ENCODE data around the gene PLEKHM3. TPM values are rescaled to one million over a fixed set of nuclear protein-coding genes. Genes with fewer than 3 reads are reported as not detected.

Gene PLEKHM3
- total RNA-seq, 3 donors from 2014 or later (not counting 1 experiment from before 2014, with no cell fraction given) = 21.7 to 27.7 (median 26.3) TPM

- intact Hi-C loops (cut with micrococcal nuclease) = no loop called here
- Histone ChIP-seq H3K4me3 (ENCODE audit: low read length) (no peak overlapping the region), H3K36me3 (ENCODE audit: control insufficient read depth, insufficient read depth, low read length) (no peaks in the 10 kb centered on the region), H3K27me3 (ENCODE audit: control insufficient read depth, insufficient read depth, low read length) (no peaks in the 10 kb centered on the region), H3K4me1 (ENCODE audit: control insufficient read depth, insufficient read depth, low read length) (no peaks in the 10 kb centered on the region), H3K9me3 (ENCODE audit: control insufficient read depth, insufficient read depth, low read length) (no peaks in the 10 kb centered on the region), H3K27ac (ENCODE audit: low read length) (no peak overlapping the region)
- Mint-ChIP-seq H3K27me3 (ENCODE audit: low read depth in 2 of 2) (no peaks in the 10 kb centered on the region), H3K27ac (no peak overlapping the region), H3K36me3 (no peaks in the 10 kb centered on the region), H3K9me3 (no peaks in the 10 kb centered on the region), H3K4me1 (peaks cover 5 to 9% of the 10 kb centered on the region in 2 donors), H3K4me3 (no peak overlapping the region)
- no peak for TF ChIP-seq CTCF (IDR thresholded peaks at IDR 0.05)
- ATAC-seq (no peak), DNase-seq (no peak)
- WGBS (ENCODE audit: insufficient coverage) = 92% methylated on average over 4 of the region's 4 CpGs
Measured at GRCh38 chr2:207876842-207877535, 148.3 kb downstream of the PLEKHM3 start.

DNA sequence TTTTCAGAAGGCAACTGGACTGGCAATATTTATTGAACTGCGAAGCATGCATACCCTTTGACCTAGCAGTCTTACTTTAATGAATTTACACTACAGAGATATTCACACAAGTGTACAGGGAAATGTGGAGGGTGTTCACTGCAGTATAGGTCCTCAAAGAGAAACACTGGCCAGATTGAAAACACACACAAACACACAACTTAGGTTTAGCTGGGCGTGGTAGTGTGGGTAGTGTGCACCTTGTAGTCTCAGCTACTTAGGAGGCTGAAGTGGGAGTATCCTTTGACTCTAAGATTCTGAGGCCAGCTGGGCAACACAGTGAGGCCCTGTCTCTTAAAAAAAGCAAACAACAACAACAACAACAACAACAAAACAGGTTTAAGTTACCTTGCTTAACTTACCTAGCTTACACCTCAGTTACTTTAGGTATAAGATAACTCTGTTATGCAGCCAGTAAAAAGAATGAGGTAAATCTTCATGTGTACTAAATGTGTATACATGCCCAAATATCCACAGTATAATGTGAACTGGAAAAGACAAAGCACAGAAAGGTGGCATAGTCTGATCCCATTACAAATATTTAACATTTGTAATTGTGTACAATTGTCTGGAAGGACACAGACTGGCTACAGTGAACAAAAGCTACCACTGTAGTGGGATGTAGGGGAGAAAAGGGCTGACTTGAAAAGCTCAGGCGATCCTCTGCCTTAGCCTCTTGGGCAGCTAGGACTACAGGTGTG lies 149.7 kb downstream of the PLEKHM3 start:
- no peaks in the 10 kb centered on the region for H3K4me1 ChIP-seq (ENCODE audit: control insufficient read depth, insufficient read depth, low read length)
- no peak overlapping the region for H3K27ac ChIP-seq (ENCODE audit: low read length)
- ATAC-seq (no peak), DNase-seq (no peak)
- no peaks in the 10 kb centered on the region for H3K36me3 ChIP-seq (ENCODE audit: control insufficient read depth, insufficient read depth, low read length)
- Mint-ChIP-seq H3K27me3 (ENCODE audit: low read depth in 2 of 2) (no peaks in the 10 kb centered on the region), H3K27ac (no peak overlapping the region), H3K36me3 (no peaks in the 10 kb centered on the region), H3K9me3 (no peaks in the 10 kb centered on the region), H3K4me1 (peaks cover 5 to 9% of the 10 kb centered on the region in 2 donors), H3K4me3 (no peak overlapping the region)
- no peak for TF ChIP-seq CTCF (IDR thresholded peaks at IDR 0.05)
- intact Hi-C loops (cut with micrococcal nuclease) = no loop called here
- no peaks in the 10 kb centered on the region for H3K27me3 ChIP-seq (ENCODE audit: control insufficient read depth, insufficient read depth, low read length)
- H3K9me3 ChIP-seq (ENCODE audit: control insufficient read depth, insufficient read depth, low read length) = no peaks in the 10 kb centered on the region
- H3K4me3 ChIP-seq (ENCODE audit: low read length) = no peak overlapping the region
- WGBS (ENCODE audit: insufficient coverage) = no CpG with 5 or more reads among the region's 3 CpGs

DNA sequence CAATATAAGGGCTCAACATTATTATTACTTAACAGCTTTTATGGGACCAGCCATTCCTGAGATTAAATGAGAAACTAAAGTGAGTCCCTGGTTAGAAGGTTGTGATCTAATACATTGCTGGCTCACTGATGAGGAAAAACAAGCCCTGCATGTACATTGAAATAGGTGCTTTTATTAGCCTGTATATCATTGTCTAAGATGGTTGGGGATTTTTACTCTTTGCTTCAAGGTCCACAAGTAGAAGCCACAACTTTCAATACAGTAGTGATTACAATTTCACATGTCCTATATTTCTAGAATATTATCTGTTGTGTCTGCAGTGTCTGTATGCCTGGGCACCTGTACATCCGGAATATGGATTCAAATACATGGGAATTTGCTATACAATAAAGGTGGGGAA lies 151.5 kb downstream of the PLEKHM3 start:
- TF ChIP-seq CTCF (IDR thresholded peaks at IDR 0.05) = no peak
- ATAC-seq = no peak
- no peaks in the 10 kb centered on the region for H3K27me3 Mint-ChIP-seq (ENCODE audit: low read depth in 2 of 2)
- 100% methylated on average over 1 of the region's 1 CpG for WGBS (ENCODE audit: insufficient coverage)
- H3K36me3 Mint-ChIP-seq = no peaks in the 10 kb centered on the region
- peaks cover 0 to 1% of the 10 kb centered on the region in 2 donors for H3K4me1 Mint-ChIP-seq
- no peaks in the 10 kb centered on the region for H3K9me3 Mint-ChIP-seq
- no peaks in the 10 kb centered on the region for H3K4me1 ChIP-seq (ENCODE audit: control insufficient read depth, insufficient read depth, low read length)
- H3K4me3 Mint-ChIP-seq = no peak overlapping the region
- no peak for DNase-seq
- no peak overlapping the region for H3K4me3 ChIP-seq (ENCODE audit: low read length)
- H3K36me3 ChIP-seq (ENCODE audit: control insufficient read depth, insufficient read depth, low read length) = no peaks in the 10 kb centered on the region
- no peaks in the 10 kb centered on the region for H3K9me3 ChIP-seq (ENCODE audit: control insufficient read depth, insufficient read depth, low read length)
- intact Hi-C loops (cut with micrococcal nuclease) = no loop called here
- no peak overlapping the region for H3K27ac Mint-ChIP-seq
- H3K27me3 ChIP-seq (ENCODE audit: control insufficient read depth, insufficient read depth, low read length) = no peaks in the 10 kb centered on the region
- H3K27ac ChIP-seq (ENCODE audit: low read length) = no peak overlapping the region

Measured in natural killer cell (primary cell).